Measurements from ENCODE around the gene ASIC1.

DNA sequence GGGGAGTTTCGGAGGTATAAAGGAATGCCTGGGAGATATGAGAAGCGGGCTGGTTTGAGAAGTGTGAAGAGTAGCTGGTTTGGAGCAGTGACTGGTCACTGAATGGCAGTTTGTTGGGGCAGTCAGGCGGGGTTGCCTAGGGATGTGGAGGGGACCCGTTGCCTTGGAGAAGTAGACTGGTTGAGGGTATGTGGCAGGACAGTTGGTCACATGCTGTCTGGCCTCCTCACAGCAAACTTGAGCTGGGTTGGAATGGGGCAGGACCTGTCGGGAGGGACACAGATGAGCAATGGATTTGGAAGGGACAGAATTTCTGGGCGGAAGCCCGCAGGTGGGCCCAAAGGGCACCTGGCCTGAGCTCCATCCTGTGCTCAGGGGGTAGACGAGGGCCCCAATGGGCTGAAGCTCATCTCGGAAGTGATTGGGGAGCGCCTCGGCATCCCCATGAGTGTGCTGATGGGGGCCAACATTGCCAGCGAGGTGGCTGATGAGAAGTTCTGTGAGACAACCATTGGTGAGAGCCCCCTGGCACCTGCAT lies 48.6 kb downstream of the ASIC1 start:
- TF ChIP-seq, protein P1, sequence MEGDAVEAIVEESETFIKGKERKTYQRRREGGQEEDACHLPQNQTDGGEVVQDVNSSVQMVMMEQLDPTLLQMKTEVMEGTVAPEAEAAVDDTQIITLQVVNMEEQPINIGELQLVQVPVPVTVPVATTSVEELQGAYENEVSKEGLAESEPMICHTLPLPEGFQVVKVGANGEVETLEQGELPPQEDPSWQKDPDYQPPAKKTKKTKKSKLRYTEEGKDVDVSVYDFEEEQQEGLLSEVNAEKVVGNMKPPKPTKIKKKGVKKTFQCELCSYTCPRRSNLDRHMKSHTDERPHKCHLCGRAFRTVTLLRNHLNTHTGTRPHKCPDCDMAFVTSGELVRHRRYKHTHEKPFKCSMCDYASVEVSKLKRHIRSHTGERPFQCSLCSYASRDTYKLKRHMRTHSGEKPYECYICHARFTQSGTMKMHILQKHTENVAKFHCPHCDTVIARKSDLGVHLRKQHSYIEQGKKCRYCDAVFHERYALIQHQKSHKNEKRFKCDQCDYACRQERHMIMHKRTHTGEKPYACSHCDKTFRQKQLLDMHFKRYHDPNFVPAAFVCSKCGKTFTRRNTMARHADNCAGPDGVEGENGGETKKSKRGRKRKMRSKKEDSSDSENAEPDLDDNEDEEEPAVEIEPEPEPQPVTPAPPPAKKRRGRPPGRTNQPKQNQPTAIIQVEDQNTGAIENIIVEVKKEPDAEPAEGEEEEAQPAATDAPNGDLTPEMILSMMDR (IDR thresholded peaks at IDR 0.05), result no peak
- no peak for TF ChIP-seq POLR2A (IDR thresholded peaks at IDR 0.05)
